Brain microvascular endothelial cell (primary cell): ENCODE measurements around the gene STK11.

Source experiments
- DNase-seq: peaks from one replicate; pipeline ENCODE4 v3.0.0-alpha.2; 2020
- H3K27ac ChIP-seq: fragments of 250-450 bp; sonication (Bioruptor Pico); 2 replicates; pipeline ENCODE4 v1.5.1; 2020; ENCODE audit warnings: mild to moderate bottlenecking, moderate library complexity
- H3K27me3 ChIP-seq: fragments of 250-450 bp; sonication (Bioruptor Pico); replicated peaks from 2 replicates; pipeline ENCODE4 v1.5.1; 2020; ENCODE audit warnings: mild to moderate bottlenecking
- H3K36me3 ChIP-seq: fragments of 250-450 bp; sonication (Bioruptor Pico); replicated peaks from 2 replicates; pipeline ENCODE4 v1.5.1; 2020; ENCODE audit warnings: mild to moderate bottlenecking
- H3K4me3 ChIP-seq: 2 replicates; pipeline ENCODE4 v1.5.1; 2011; ENCODE audit warnings: low read depth, mild to moderate bottlenecking, control low read depth, low read length, moderate library complexity
- in situ Hi-C: cut with HindIII; loops from 2 replicates; pipeline ENCODE4 v1.10.0; 2017; ENCODE audit warnings: low sequenced_read_pairs, low pct_ligation_motif_present
- TF ChIP-seq, protein P1 (sequence below): IDR thresholded peaks from 2 replicates; pipeline ENCODE4 v1.5.1; 2011; ENCODE audit warnings: low read depth, mild to moderate bottlenecking, moderate library complexity, low read length, control low read depth, inconsistent platforms; ENCODE audit errors: missing control alignments

The STK11 gene

DNA sequence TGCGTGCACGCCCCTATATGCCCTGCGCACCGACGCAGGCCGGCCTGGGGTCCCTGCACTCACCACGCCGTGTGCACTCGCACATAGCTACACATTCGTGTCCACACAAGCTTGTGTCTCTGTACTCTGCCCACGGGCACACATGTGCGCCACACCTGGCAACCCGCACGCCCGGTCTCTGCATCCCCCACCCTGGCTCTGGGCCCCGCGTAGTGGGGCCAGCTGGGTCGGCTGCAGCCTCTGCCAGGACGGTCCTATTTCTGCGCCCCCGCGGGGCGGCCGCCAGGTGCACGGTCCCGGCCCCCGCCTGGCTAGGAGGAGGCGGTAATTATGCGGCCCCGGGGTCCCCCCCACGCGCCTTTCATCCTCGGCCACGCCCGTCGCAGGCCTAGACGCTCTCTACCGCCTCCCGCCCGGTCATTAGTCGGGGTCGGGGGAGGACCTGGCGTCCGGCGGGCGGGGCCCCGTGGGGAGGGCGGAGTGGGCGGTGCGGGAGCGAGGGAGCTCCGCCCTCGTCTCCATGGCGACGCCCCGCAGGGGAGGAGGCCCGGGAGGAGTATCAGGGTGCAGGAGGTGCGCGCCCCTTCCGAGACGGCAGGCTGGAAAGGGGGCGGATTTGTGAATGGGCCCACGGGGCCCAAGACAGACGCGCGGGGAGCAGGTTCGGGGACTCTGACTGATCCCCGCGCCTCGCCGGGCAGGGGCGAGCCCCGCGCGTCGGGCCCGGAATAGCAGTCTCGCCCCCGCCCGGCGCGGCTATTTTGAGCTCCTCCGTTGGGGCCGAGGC lies 60.7 kb downstream of the STK11 start:
- in situ Hi-C loops = no loop called here
- peak overlapping the region; percentile 46 for H3K4me3 ChIP-seq
- peak overlapping the region; percentile 65 for H3K27ac ChIP-seq
- DNase-seq = peak; percentile 66
- TF ChIP-seq, protein P1, sequence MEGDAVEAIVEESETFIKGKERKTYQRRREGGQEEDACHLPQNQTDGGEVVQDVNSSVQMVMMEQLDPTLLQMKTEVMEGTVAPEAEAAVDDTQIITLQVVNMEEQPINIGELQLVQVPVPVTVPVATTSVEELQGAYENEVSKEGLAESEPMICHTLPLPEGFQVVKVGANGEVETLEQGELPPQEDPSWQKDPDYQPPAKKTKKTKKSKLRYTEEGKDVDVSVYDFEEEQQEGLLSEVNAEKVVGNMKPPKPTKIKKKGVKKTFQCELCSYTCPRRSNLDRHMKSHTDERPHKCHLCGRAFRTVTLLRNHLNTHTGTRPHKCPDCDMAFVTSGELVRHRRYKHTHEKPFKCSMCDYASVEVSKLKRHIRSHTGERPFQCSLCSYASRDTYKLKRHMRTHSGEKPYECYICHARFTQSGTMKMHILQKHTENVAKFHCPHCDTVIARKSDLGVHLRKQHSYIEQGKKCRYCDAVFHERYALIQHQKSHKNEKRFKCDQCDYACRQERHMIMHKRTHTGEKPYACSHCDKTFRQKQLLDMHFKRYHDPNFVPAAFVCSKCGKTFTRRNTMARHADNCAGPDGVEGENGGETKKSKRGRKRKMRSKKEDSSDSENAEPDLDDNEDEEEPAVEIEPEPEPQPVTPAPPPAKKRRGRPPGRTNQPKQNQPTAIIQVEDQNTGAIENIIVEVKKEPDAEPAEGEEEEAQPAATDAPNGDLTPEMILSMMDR = no peak
- H3K27me3 ChIP-seq = no peaks in the 10 kb centered on the region
- peaks cover 6% of the 10 kb centered on the region for H3K36me3 ChIP-seq

DNA sequence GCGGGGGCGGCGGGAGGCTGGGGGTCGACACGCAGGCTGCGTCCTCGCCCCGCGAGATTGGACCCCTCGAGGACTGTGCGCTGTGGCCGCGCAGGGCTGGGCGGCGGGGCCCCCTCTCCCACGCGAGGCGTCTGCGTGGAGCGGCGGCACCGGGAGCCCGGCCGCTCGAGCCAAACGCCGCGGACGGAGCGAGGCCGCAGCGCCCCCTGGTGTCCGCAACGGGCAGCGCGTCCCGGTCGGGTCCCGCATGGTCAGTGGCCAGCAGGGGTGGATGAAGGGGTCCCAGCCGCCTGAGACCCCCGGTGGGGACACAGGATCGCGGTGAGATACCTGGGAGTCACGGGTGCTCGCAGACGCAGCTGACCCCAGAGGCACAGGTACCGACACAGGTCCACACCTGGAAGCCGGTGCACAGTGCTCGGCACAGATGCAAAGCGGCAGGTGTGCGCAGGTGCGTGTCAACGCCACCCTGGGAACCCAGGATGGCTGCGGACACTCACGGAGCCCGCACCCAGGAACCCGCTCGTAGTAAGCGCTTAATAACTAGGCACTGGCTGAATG lies 61.4 kb downstream of the STK11 start:
- no peak for DNase-seq
- no peaks in the 10 kb centered on the region for H3K27me3 ChIP-seq
- in situ Hi-C loops = no loop called here
- H3K4me3 ChIP-seq = peak overlapping the region; percentile 46
- H3K27ac ChIP-seq = peak overlapping the region; percentile 18
- H3K36me3 ChIP-seq = peaks cover 13% of the 10 kb centered on the region
- TF ChIP-seq, protein P1 = peak; percentile 72

DNA sequence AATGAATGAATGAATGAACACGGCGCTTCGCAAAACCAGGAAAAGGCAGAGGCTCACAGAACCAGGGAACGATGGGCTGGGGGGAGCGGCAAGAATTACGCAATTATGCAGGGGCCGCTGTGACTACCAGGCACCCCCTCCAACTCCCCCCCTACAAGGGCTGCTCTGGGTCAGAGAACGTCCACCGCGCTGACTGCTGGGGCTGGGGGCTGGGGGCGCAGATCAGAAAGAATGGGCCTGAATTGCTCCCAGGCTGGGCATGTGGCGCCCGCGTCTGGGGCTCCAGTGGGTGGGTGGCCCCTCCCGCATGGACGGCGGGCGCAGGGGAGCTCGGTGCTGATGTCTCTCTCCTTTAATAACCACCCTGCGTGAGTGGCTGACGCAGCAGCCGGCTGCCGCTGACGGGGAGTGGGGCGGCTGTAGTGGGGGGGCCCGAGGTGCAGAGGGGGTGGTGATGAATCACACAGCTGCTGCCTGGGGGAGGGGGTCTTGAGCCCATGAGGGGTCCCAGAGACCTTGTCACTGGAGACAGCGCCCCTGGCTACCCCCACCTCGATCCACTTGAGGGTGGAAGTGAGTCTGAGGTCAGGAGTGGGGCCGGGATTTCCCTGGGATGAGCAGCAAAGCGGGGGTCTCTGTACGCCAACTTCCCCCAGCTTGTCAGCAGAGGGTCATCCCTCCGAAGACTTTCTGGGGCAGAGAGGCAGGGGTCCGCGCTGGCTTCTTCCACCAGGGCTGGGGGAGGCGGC lies 62.1 kb downstream of the STK11 start:
- H3K36me3 ChIP-seq = peaks cover 18% of the 10 kb centered on the region
- TF ChIP-seq, protein P1 = no peak
- in situ Hi-C loops = no loop called here
- no peaks in the 10 kb centered on the region for H3K27me3 ChIP-seq
- H3K27ac ChIP-seq = no peak overlapping the region
- H3K4me3 ChIP-seq = peak overlapping the region; percentile 46
- DNase-seq = no peak

DNA sequence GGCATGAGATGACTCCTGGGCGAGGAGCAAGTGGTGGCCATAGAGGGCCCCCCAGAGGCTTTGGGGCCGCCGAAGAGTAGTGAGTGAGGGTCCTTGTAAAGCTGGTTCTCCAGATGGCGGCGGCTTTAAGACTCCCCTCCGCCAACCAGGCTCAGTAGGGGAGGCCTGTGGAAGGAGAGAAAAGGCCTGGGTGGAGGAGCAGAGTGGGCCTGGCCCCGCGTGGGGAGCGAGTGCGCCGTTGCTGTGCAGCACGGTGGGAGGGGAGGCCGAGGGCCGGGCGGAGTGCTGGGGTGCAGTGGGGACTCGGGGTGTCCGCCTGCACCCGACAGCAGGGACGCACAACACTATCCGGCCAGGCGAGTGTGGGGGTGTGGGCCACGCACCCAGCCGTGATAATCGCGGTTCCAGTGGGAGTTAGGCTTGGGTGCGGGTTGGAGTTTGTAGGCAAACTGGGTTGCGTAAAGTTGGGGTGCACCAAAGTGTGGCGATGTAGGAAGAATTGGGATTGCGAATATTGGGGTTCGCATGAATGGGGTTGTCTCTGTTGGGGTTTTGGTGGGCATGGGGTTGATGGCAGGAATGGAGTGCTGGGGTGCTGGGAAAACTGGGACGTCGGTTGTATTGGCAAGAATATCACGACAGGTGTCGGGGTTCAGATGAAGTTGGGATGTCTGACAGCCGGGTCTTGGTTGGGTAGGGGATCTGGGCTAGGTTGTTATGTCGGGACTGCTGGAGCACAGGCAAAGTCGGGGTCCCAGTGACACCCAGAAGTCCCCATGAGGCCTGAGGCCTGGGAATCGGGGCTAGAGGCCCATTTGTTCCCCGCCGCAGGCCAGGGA lies 62.9 kb downstream of the STK11 start:
- Histone ChIP-seq H3K27ac (peak overlapping the region; percentile 18), H3K4me3 (no peak overlapping the region), H3K36me3 (peaks cover 26% of the 10 kb centered on the region), H3K27me3 (no peaks in the 10 kb centered on the region)
- DNase-seq = no peak
- TF ChIP-seq, protein P1 = no peak
- in situ Hi-C loops = no loop called here

DNA sequence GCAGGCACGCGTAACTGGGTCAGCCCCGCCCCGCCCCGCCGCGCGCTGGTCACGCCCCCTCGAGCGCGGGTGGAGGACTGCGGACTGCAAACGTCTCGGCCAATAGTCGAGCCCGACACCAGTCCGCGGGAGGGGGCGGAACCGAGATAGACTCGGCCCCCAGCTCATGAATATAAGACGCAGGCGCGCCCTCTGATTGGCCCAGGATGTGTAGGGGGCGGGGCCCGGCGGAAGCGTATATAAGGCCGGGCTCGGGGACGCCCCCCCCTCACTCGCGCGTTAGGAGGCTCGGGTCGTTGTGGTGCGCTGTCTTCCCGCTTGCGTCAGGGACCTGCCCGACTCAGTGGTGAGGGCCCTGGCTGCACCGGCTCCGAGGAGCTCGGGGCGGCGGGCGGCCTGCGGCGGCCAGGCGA lies 63.5 kb downstream of the STK11 start, which contains the start of gene CIRBP:
Gene CIRBP, plus strand, starts transcription at position 268 of the 413 bp plus-strand sequence. CDS start 1,602 bp downstream, outside the sequence.
- H3K27me3 ChIP-seq = no peaks in the 10 kb centered on the region
- peaks cover 30% of the 10 kb centered on the region for H3K36me3 ChIP-seq
- in situ Hi-C loops = no loop called here
- H3K27ac ChIP-seq = peak within 1 kb of the TSS; percentile 79
- DNase-seq = peak; percentile 99
- TF ChIP-seq, protein P1 = no peak
- peak within 1 kb of the TSS; percentile 68 for H3K4me3 ChIP-seq
